ENCODE data around the gene PKM.

PKM gene

GRCh38 chr15:72156928-72157327 is 74.1 kb downstream of the PKM start:
- TF ChIP-seq, protein P1, sequence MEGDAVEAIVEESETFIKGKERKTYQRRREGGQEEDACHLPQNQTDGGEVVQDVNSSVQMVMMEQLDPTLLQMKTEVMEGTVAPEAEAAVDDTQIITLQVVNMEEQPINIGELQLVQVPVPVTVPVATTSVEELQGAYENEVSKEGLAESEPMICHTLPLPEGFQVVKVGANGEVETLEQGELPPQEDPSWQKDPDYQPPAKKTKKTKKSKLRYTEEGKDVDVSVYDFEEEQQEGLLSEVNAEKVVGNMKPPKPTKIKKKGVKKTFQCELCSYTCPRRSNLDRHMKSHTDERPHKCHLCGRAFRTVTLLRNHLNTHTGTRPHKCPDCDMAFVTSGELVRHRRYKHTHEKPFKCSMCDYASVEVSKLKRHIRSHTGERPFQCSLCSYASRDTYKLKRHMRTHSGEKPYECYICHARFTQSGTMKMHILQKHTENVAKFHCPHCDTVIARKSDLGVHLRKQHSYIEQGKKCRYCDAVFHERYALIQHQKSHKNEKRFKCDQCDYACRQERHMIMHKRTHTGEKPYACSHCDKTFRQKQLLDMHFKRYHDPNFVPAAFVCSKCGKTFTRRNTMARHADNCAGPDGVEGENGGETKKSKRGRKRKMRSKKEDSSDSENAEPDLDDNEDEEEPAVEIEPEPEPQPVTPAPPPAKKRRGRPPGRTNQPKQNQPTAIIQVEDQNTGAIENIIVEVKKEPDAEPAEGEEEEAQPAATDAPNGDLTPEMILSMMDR (conservative IDR thresholded peaks at IDR 0.05; ENCODE audit: low read depth, low read length), result no peak
- no peak overlapping the region for H3K4me2 ChIP-seq
- H3K9ac ChIP-seq, result no peak overlapping the region
- H3K27ac ChIP-seq, result no peak overlapping the region
- H4K20me1 ChIP-seq (ENCODE audit: insufficient read depth), result no peaks in the 10 kb centered on the region
- no peaks in the 10 kb centered on the region for H3K27me3 ChIP-seq (ENCODE audit: insufficient read depth, low read depth)
- H3K4me3 ChIP-seq (IDR thresholded peaks at IDR 0.05; ENCODE audit: insufficient read depth, low read depth, low read length), result no peak overlapping the region
- no peaks in the 10 kb centered on the region for H3K4me1 ChIP-seq (ENCODE audit: low read depth, poor library complexity, severe bottlenecking)
- H3K79me2 ChIP-seq (ENCODE audit: insufficient read depth, low read depth), result no peaks in the 10 kb centered on the region
- H2AFZ ChIP-seq (ENCODE audit: low read depth), result no peak overlapping the region
- no peaks in the 10 kb centered on the region for H3K36me3 ChIP-seq (ENCODE audit: insufficient read depth)

DNA sequence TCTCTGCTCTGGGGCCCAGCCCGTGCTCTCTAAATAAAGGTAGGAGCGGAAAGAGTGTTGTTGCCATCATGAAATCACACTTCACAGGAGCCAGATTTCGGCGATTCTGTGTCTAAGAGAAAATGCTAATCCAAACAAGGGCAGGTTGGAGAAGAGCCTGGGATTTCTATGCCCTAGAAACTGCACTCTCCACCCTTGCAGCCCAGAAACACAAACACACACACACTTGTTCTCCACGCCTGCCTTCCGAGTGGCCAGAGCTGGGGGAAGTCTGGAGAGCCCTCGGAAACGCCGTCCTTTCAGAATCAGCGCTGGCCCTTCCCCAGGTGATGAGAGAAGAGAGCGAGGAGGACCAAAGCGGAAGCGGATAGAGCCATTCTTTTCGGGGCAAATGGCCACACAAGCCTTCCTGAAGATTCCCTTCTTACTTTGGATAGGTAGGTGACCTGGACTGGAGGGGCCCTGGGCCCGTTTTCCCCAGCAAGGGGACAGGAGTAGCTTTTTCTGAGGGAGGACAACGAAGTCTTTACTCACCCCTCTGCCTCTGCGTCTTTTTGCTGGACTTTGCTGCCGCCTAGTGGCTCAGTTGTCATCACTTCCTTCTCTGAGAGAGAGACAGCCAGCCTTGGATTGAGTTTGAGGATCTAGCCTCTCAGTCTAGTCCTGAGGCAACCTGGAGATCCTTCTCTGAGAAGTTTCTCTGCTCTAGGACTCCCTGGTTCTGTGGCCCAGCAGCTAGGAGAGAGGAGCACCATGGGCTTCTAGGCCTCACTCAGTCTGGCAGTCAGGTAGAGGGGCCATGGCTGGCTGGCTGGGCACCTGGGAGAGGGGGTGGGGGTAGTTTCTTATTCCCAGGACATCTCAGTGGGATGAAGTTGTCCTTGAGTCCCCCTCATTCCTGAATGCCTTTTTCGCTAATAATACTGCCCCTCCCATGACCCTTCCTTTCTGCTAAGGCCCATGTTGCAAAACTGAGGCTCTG is 75.1 kb downstream of the PKM start:
- H3K36me3 ChIP-seq (ENCODE audit: insufficient read depth), result no peaks in the 10 kb centered on the region
- no peaks in the 10 kb centered on the region for H4K20me1 ChIP-seq (ENCODE audit: insufficient read depth)
- peak overlapping the region; percentile 48 for H2AFZ ChIP-seq (ENCODE audit: low read depth)
- no peak overlapping the region for H3K4me3 ChIP-seq (IDR thresholded peaks at IDR 0.05; ENCODE audit: insufficient read depth, low read depth, low read length)
- H3K9ac ChIP-seq, result no peak overlapping the region
- H3K27ac ChIP-seq, result no peak overlapping the region
- no peaks in the 10 kb centered on the region for H3K79me2 ChIP-seq (ENCODE audit: insufficient read depth, low read depth)
- TF ChIP-seq, protein P1 (conservative IDR thresholded peaks at IDR 0.05; ENCODE audit: low read depth, low read length), result peak; percentile 91
- H3K4me2 ChIP-seq, result no peak overlapping the region
- no peaks in the 10 kb centered on the region for H3K27me3 ChIP-seq (ENCODE audit: insufficient read depth, low read depth)
- no peaks in the 10 kb centered on the region for H3K4me1 ChIP-seq (ENCODE audit: low read depth, poor library complexity, severe bottlenecking)

GRCh38 chr15:72155003-72155621 is 75.9 kb downstream of the PKM start:
- H3K9ac ChIP-seq, result no peak overlapping the region
- TF ChIP-seq, protein P1 (conservative IDR thresholded peaks at IDR 0.05; ENCODE audit: low read depth, low read length), result no peak

DNA sequence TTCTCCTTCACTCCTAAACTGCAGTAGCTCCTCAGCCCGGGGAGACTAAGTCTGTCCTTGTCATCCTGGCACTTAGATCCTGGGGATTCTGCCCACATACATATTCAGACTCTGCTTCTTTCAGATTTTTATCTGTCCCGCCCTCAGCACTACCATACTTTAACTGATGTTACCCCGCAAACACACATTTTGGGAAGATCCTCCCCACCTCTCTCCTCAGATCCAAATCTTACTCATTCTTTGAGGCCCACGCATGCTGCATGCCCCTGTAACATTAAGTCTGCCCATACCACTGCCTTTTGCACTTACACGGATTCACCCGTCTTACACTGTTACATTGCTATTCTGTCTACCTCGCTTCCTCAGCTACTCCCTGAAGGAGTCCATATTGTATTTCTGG is 76.7 kb downstream of the PKM start:
- no peak overlapping the region for H3K9ac ChIP-seq
- no peak overlapping the region for H2AFZ ChIP-seq (ENCODE audit: low read depth)
- no peak overlapping the region for H3K4me2 ChIP-seq
- TF ChIP-seq, protein P1 (conservative IDR thresholded peaks at IDR 0.05; ENCODE audit: low read depth, low read length), result no peak
- no peaks in the 10 kb centered on the region for H3K4me1 ChIP-seq (ENCODE audit: low read depth, poor library complexity, severe bottlenecking)
- H3K79me2 ChIP-seq (ENCODE audit: insufficient read depth, low read depth), result no peaks in the 10 kb centered on the region
- H3K36me3 ChIP-seq (ENCODE audit: insufficient read depth), result no peaks in the 10 kb centered on the region
- H4K20me1 ChIP-seq (ENCODE audit: insufficient read depth), result no peaks in the 10 kb centered on the region
- H3K4me3 ChIP-seq (IDR thresholded peaks at IDR 0.05; ENCODE audit: insufficient read depth, low read depth, low read length), result no peak overlapping the region
- H3K27ac ChIP-seq, result no peak overlapping the region
- no peaks in the 10 kb centered on the region for H3K27me3 ChIP-seq (ENCODE audit: insufficient read depth, low read depth)

More at GRCh38 chr15:72155003-72155621, 75.9 kb downstream of the PKM start:
- Histone ChIP-seq H3K27ac (no peak overlapping the region), H4K20me1 (ENCODE audit: insufficient read depth) (no peaks in the 10 kb centered on the region), H3K4me2 (no peak overlapping the region), H3K79me2 (ENCODE audit: insufficient read depth, low read depth) (no peaks in the 10 kb centered on the region), H3K27me3 (ENCODE audit: insufficient read depth, low read depth) (no peaks in the 10 kb centered on the region), H3K36me3 (ENCODE audit: insufficient read depth) (no peaks in the 10 kb centered on the region), H2AFZ (ENCODE audit: low read depth) (no peak overlapping the region; the same call in 1 of the 2 replicates), H3K4me1 (ENCODE audit: low read depth, poor library complexity, severe bottlenecking) (no peaks in the 10 kb centered on the region), H3K4me3 (IDR thresholded peaks at IDR 0.05; ENCODE audit: insufficient read depth, low read depth, low read length) (no peak overlapping the region)

Measured in KMS-11 (cell line).